Activated CD4-positive, alpha-beta memory T cell treated with anti-CD3 and anti-CD28 coated beads for 36 hours (primary cell): Measurements from ENCODE around the gene RRP12. TPM values are rescaled to one million over a fixed set of nuclear protein-coding genes. Genes with fewer than 3 reads are reported as not detected.

Experiments used
- total RNA-seq, 2 experiments: library from RNA; stranded (reverse); gene quantifications; one replicate each; pipeline ENCODE4 v1.2.3, GENCODE V29; 2021

Gene RRP12
- total RNA-seq, 2 experiments from 2014 or later = 40.4 to 41.8 TPM

Other genes starting within 250 kb of the RRP12 start
- under 1 TPM; 0.63 to 0.71 TPM for gene SLIT1, start 215.4 kb downstream of the RRP12 start, total RNA-seq
- gene ARHGAP19, start 108.7 kb downstream of the RRP12 start, total RNA-seq = 10 to 100 TPM; 53.2 to 54.2 TPM
- 1 to 10 TPM; 2.1 TPM for gene FRAT1, start 82.1 kb downstream of the RRP12 start, total RNA-seq
- 1 to 10 TPM; 5.1 to 5.3 TPM for gene FRAT2, start 66.6 kb downstream of the RRP12 start, total RNA-seq
- 1,000 to 10,000 TPM; 1,430 to 1,457 TPM for gene PGAM1, start 24.9 kb upstream of the RRP12 start, total RNA-seq
- 10 to 100 TPM; 69.0 to 75.1 TPM for gene EXOSC1, start 44.7 kb upstream of the RRP12 start, total RNA-seq
- 10 to 100 TPM; 42.5 to 43.6 TPM for gene ZDHHC16, start 44.8 kb upstream of the RRP12 start, total RNA-seq
- gene MMS19, start 97.1 kb upstream of the RRP12 start, total RNA-seq = 10 to 100 TPM; 84.7 to 86.8 TPM
- 1 to 10 TPM; 1.6 to 2.6 TPM for gene UBTD1, start 97.6 kb upstream of the RRP12 start, total RNA-seq
- not detected for gene ANKRD2, start 171.4 kb upstream of the RRP12 start, total RNA-seq
- not detected for gene HOGA1, start 183.0 kb upstream of the RRP12 start, total RNA-seq
- not detected for gene C10orf62, start 188.4 kb upstream of the RRP12 start, total RNA-seq
- gene MORN4, start 232.2 kb upstream of the RRP12 start, total RNA-seq = 1 to 10 TPM; 5.3 to 6.5 TPM
- 10 to 100 TPM; 13.1 to 13.2 TPM for gene PI4K2A, start 239.3 kb upstream of the RRP12 start, total RNA-seq